NCI-H2171 treated with DMSO at 0.1 percent for 48 hours (cell line): ENCODE measurements around the gene PCDHB3.
"Not testable (repeated sequence)": the region's sequence is repeated elsewhere in the genome, so short reads cannot be mapped to it uniquely, and the experiment has no call there.

ENCODE experiments used
- DNase-seq: peaks from one replicate; lab custom pipeline; 2025; lab: John Stamatoyannopoulos, UW

Gene PCDHB3

GRCh38 chr5:141135718-141136266 is 35.5 kb downstream of the PCDHB3 start:
- DNase-seq, result no peak

GRCh38 chr5:141137346-141137745 is 37.1 kb downstream of the PCDHB3 start:
- DNase-seq, result not testable (repeated sequence)

GRCh38 chr5:141149812-141150211 is 49.5 kb downstream of the PCDHB3 start, which contains the start of gene PCDHB6:
Gene PCDHB6, plus strand, starts transcription at chr5:141150057. Its CDS starts 201 bp downstream, at chr5:141150258.
- DNase-seq, result no peak

- DNase-seq, result no peak
Observed at GRCh38 chr5:141150224-141150992, 50.1 kb downstream of the PCDHB3 start.

GRCh38 chr5:141150993-141151325 is 50.7 kb downstream of the PCDHB3 start:
- no peak for DNase-seq

- DNase-seq, result not testable (repeated sequence)
Observed at GRCh38 chr5:141151632-141152031, 51.4 kb downstream of the PCDHB3 start.

GRCh38 chr5:141152096-141152495 is 51.8 kb downstream of the PCDHB3 start:
- DNase-seq, result not testable (repeated sequence)
